Measurements from ENCODE around the gene RHEX. TPM values are rescaled to one million over a fixed set of nuclear protein-coding genes. Genes with fewer than 3 reads are reported as not detected.
"Not testable (repeated sequence)": the region's sequence is repeated elsewhere in the genome, so short reads cannot be mapped to it uniquely, and the experiment has no call there.

Gene RHEX
- polyA plus RNA-seq, 1 of the 3 experiments (the other 2 are of a cell fraction) = not detected

GRCh38 chr1:206053616-206054015 lies 643 bp downstream of the RHEX start:
- 78% methylated on average over 4 of the region's 4 CpGs for WGBS (ENCODE audit: low lambda C conversion rate)
- H2AFZ ChIP-seq (ENCODE audit: low read depth); H3K4me3 ChIP-seq (ENCODE audit: low read depth in 2 of 2, low read length in 1 of 2); H3K9me2 ChIP-seq; POLR2A ChIA-PET; H3K27me3 ChIP-seq (ENCODE audit: insufficient read depth); H4K20me1 ChIP-seq (ENCODE audit: insufficient read depth); H3K36me3 ChIP-seq (replicated peaks in 1 of 2; ENCODE audit: control insufficient read depth in 1 of 2, insufficient read depth in 2 of 2, low read length in 1 of 2); H3K9me3 ChIP-seq; H3K9ac ChIP-seq; H3K79me2 ChIP-seq (ENCODE audit: insufficient read depth); H3K27ac ChIP-seq (ENCODE audit: low read depth in 2 of 2, low read length in 1 of 2); H3K4me2 ChIP-seq; H3K4me1 ChIP-seq (ENCODE audit: control insufficient read depth in 1 of 2, insufficient read depth in 2 of 2, low read depth in 1 of 2, low read length in 1 of 2); DNase-seq; H3F3A ChIP-seq (replicated peaks; ENCODE audit: insufficient read depth): not testable (repeated sequence)
- CTCF ChIA-PET = interaction anchor here (4.2 kb wide), 1 partner anchor 22 kb away, joined by 18 read pairs; no protein-coding TSS in a partner anchor

GRCh38 chr1:206055069-206055625 lies 2.2 kb downstream of the RHEX start:
- H3K9me2 ChIP-seq; H3K4me3 ChIP-seq (ENCODE audit: low read depth in 2 of 2, low read length in 1 of 2); H3K79me2 ChIP-seq (ENCODE audit: insufficient read depth); POLR2A ChIA-PET; H3K36me3 ChIP-seq (replicated peaks in 1 of 2; ENCODE audit: control insufficient read depth in 1 of 2, insufficient read depth in 2 of 2, low read length in 1 of 2); H4K20me1 ChIP-seq (ENCODE audit: insufficient read depth); H3K4me1 ChIP-seq (ENCODE audit: control insufficient read depth in 1 of 2, insufficient read depth in 2 of 2, low read depth in 1 of 2, low read length in 1 of 2); H3K4me2 ChIP-seq; DNase-seq; H3K9ac ChIP-seq; H3F3A ChIP-seq (replicated peaks; ENCODE audit: insufficient read depth); H3K27me3 ChIP-seq (ENCODE audit: insufficient read depth); H3K9me3 ChIP-seq; H3K27ac ChIP-seq (ENCODE audit: low read depth in 2 of 2, low read length in 1 of 2); H2AFZ ChIP-seq (ENCODE audit: low read depth): not testable (repeated sequence)
- WGBS (ENCODE audit: low lambda C conversion rate) = 91% methylated on average over 12 of the region's 12 CpGs
- CTCF ChIA-PET = interaction anchor here (0.6 to 4.2 kb wide), 7 partner anchors 10 to 529 kb away, joined by 3 to 18 read pairs (median 4); no protein-coding TSS in a partner anchor

GRCh38 chr1:206055639-206056323 lies 2.8 kb downstream of the RHEX start:
- H3K36me3 ChIP-seq (replicated peaks in 1 of 2; ENCODE audit: control insufficient read depth in 1 of 2, insufficient read depth in 2 of 2, low read length in 1 of 2); H3K4me1 ChIP-seq (ENCODE audit: control insufficient read depth in 1 of 2, insufficient read depth in 2 of 2, low read depth in 1 of 2, low read length in 1 of 2); H3K9ac ChIP-seq; H3F3A ChIP-seq (replicated peaks; ENCODE audit: insufficient read depth); H4K20me1 ChIP-seq (ENCODE audit: insufficient read depth); H3K9me2 ChIP-seq; H3K27me3 ChIP-seq (ENCODE audit: insufficient read depth); H3K4me3 ChIP-seq (ENCODE audit: low read depth in 2 of 2, low read length in 1 of 2); H3K27ac ChIP-seq (ENCODE audit: low read depth in 2 of 2, low read length in 1 of 2); H3K79me2 ChIP-seq (ENCODE audit: insufficient read depth); H2AFZ ChIP-seq (ENCODE audit: low read depth); POLR2A ChIA-PET; H3K4me2 ChIP-seq; DNase-seq; H3K9me3 ChIP-seq: not testable (repeated sequence)
- CTCF ChIA-PET = interaction anchor here (0.6 to 4.2 kb wide), 6 partner anchors 10 to 528 kb away, joined by 3 to 18 read pairs (median 4); no protein-coding TSS in a partner anchor
- WGBS (ENCODE audit: low lambda C conversion rate) = 62% methylated on average over 8 of the region's 8 CpGs

GRCh38 chr1:206058289-206058926 lies 5.4 kb downstream of the RHEX start:
- CTCF ChIA-PET; DNase-seq; H4K20me1 ChIP-seq (ENCODE audit: insufficient read depth); H3K27me3 ChIP-seq (ENCODE audit: insufficient read depth); H3K4me2 ChIP-seq; H3K4me3 ChIP-seq (ENCODE audit: low read depth in 2 of 2, low read length in 1 of 2); H3K9me3 ChIP-seq; H3K79me2 ChIP-seq (ENCODE audit: insufficient read depth); POLR2A ChIA-PET; H3K36me3 ChIP-seq (replicated peaks in 1 of 2; ENCODE audit: control insufficient read depth in 1 of 2, insufficient read depth in 2 of 2, low read length in 1 of 2); H3K9ac ChIP-seq; H3K27ac ChIP-seq (ENCODE audit: low read depth in 2 of 2, low read length in 1 of 2); H2AFZ ChIP-seq (ENCODE audit: low read depth); H3F3A ChIP-seq (replicated peaks; ENCODE audit: insufficient read depth); H3K9me2 ChIP-seq; H3K4me1 ChIP-seq (ENCODE audit: control insufficient read depth in 1 of 2, insufficient read depth in 2 of 2, low read depth in 1 of 2, low read length in 1 of 2): not testable (repeated sequence)
- 82% methylated on average over 5 of the region's 9 CpGs for WGBS (ENCODE audit: low lambda C conversion rate)

Measured in SK-N-SH (cell line).